ENCODE data around the gene CCSER1.
"Not testable (repeated sequence)": the region's sequence is repeated elsewhere in the genome, so short reads cannot be mapped to it uniquely, and the experiment has no call there.

CCSER1 gene

GRCh38 chr4:90745176-90745575 lies 618.0 kb downstream of the CCSER1 start:
- DNase-seq (ENCODE audit: low read depth), result no peak
- H3K4me3 ChIP-seq (ENCODE audit: low read depth, low read length), result no peak overlapping the region

GRCh38 chr4:90753068-90753467 lies 625.9 kb downstream of the CCSER1 start:
- H3K4me3 ChIP-seq (ENCODE audit: low read depth, low read length), result no peak overlapping the region
- DNase-seq (ENCODE audit: low read depth), result no peak

GRCh38 chr4:90757534-90758060 lies 630.4 kb downstream of the CCSER1 start:
- no peak for DNase-seq (ENCODE audit: low read depth)
- H3K4me3 ChIP-seq (ENCODE audit: low read depth, low read length), result no peak overlapping the region

GRCh38 chr4:90760059-90760458 lies 632.9 kb downstream of the CCSER1 start:
- no peak overlapping the region for H3K4me3 ChIP-seq (ENCODE audit: low read depth, low read length)
- DNase-seq (ENCODE audit: low read depth), result no peak

GRCh38 chr4:90766837-90767236 lies 639.6 kb downstream of the CCSER1 start:
- H3K4me3 ChIP-seq (ENCODE audit: low read depth, low read length), result no peak overlapping the region
- no peak for DNase-seq (ENCODE audit: low read depth)

- H3K4me3 ChIP-seq (ENCODE audit: low read depth, low read length), result no peak overlapping the region
- no peak for DNase-seq (ENCODE audit: low read depth)
Observed at GRCh38 chr4:90769251-90769650, 642.1 kb downstream of the CCSER1 start.

- no peak overlapping the region for H3K4me3 ChIP-seq (ENCODE audit: low read depth, low read length)
- DNase-seq (ENCODE audit: low read depth), result no peak
Observed at GRCh38 chr4:90780193-90780592, 653.0 kb downstream of the CCSER1 start.

GRCh38 chr4:90786602-90787001 lies 659.4 kb downstream of the CCSER1 start:
- no peak overlapping the region for H3K4me3 ChIP-seq (ENCODE audit: low read depth, low read length)
- no peak for DNase-seq (ENCODE audit: low read depth)

GRCh38 chr4:90792696-90793095 lies 665.5 kb downstream of the CCSER1 start:
- no peak overlapping the region for H3K4me3 ChIP-seq (ENCODE audit: low read depth, low read length)
- DNase-seq (ENCODE audit: low read depth), result no peak

- no peak for DNase-seq (ENCODE audit: low read depth)
Observed at GRCh38 chr4:90798948-90799347, 671.8 kb downstream of the CCSER1 start.

GRCh38 chr4:90799895-90800294 lies 672.7 kb downstream of the CCSER1 start:
- no peak overlapping the region for H3K4me3 ChIP-seq (ENCODE audit: low read depth, low read length)
- DNase-seq (ENCODE audit: low read depth), result no peak

More at GRCh38 chr4:90798948-90799347, 671.8 kb downstream of the CCSER1 start:
- H3K4me3 ChIP-seq (ENCODE audit: low read depth, low read length), result no peak overlapping the region

- H3K4me3 ChIP-seq (ENCODE audit: low read depth, low read length), result no peak overlapping the region
- no peak for DNase-seq (ENCODE audit: low read depth)
Observed at GRCh38 chr4:90815569-90815968, 688.4 kb downstream of the CCSER1 start.

GRCh38 chr4:90816754-90817153 lies 689.6 kb downstream of the CCSER1 start:
- H3K4me3 ChIP-seq (ENCODE audit: low read depth, low read length), result no peak overlapping the region
- no peak for DNase-seq (ENCODE audit: low read depth)

GRCh38 chr4:90824266-90825150 lies 697.3 kb downstream of the CCSER1 start:
- no peak for DNase-seq (ENCODE audit: low read depth)
- no peak overlapping the region for H3K4me3 ChIP-seq (ENCODE audit: low read depth, low read length)

- H3K4me3 ChIP-seq (ENCODE audit: low read depth, low read length), result no peak overlapping the region
- no peak for DNase-seq (ENCODE audit: low read depth)
Observed at GRCh38 chr4:90825849-90826248, 698.7 kb downstream of the CCSER1 start.

GRCh38 chr4:90833706-90834105 lies 706.5 kb downstream of the CCSER1 start:
- no peak overlapping the region for H3K4me3 ChIP-seq (ENCODE audit: low read depth, low read length)
- DNase-seq (ENCODE audit: low read depth), result no peak

GRCh38 chr4:90837241-90837640 lies 710.0 kb downstream of the CCSER1 start:
- DNase-seq (ENCODE audit: low read depth), result no peak
- no peak overlapping the region for H3K4me3 ChIP-seq (ENCODE audit: low read depth, low read length)

- H3K4me3 ChIP-seq (ENCODE audit: low read depth, low read length), result not testable (repeated sequence)
Observed at GRCh38 chr4:90838859-90839258, 711.7 kb downstream of the CCSER1 start.

GRCh38 chr4:90840291-90840690 lies 713.1 kb downstream of the CCSER1 start:
- H3K4me3 ChIP-seq (ENCODE audit: low read depth, low read length), result no peak overlapping the region
- no peak for DNase-seq (ENCODE audit: low read depth)

More at GRCh38 chr4:90838859-90839258, 711.7 kb downstream of the CCSER1 start:
- not testable (repeated sequence) for DNase-seq (ENCODE audit: low read depth)

GRCh38 chr4:90840828-90841227 lies 713.6 kb downstream of the CCSER1 start:
- DNase-seq (ENCODE audit: low read depth), result no peak
- no peak overlapping the region for H3K4me3 ChIP-seq (ENCODE audit: low read depth, low read length)

GRCh38 chr4:90841676-90842075 lies 714.5 kb downstream of the CCSER1 start:
- DNase-seq (ENCODE audit: low read depth), result no peak
- H3K4me3 ChIP-seq (ENCODE audit: low read depth, low read length), result no peak overlapping the region

All from skeletal muscle cell (primary cell).